Measurements from ENCODE around the gene GNAO1.

GNAO1 gene

GRCh38 chr16:56351481-56351880 is 160.2 kb downstream of the GNAO1 start:
- DNase-seq: no peak

GRCh38 chr16:56352351-56353053 is 161.2 kb downstream of the GNAO1 start:
- no peak for DNase-seq

- DNase-seq: no peak
Measured at GRCh38 chr16:56353054-56353921, 162.0 kb downstream of the GNAO1 start.

- no peak for DNase-seq
Measured at GRCh38 chr16:56354016-56354415, 162.7 kb downstream of the GNAO1 start.

GRCh38 chr16:56354746-56355145 is 163.5 kb downstream of the GNAO1 start:
- no peak for DNase-seq

GRCh38 chr16:56355221-56355620 is 163.9 kb downstream of the GNAO1 start:
- no peak for DNase-seq

GRCh38 chr16:56355786-56356275 is 164.5 kb downstream of the GNAO1 start:
- no peak for DNase-seq

- peak; percentile 87 for DNase-seq
Measured at GRCh38 chr16:56356276-56357240, 165.3 kb downstream of the GNAO1 start.

- DNase-seq: peak; percentile 48
Measured at GRCh38 chr16:56357241-56357764, 166.0 kb downstream of the GNAO1 start.

GRCh38 chr16:56357765-56358322 is 166.6 kb downstream of the GNAO1 start:
- DNase-seq: no peak

- no peak for DNase-seq
Measured at GRCh38 chr16:56360117-56361008, 169.1 kb downstream of the GNAO1 start.

- no peak for DNase-seq
Measured at GRCh38 chr16:56362057-56362655, 170.9 kb downstream of the GNAO1 start.

- no peak for DNase-seq
Measured at GRCh38 chr16:56362706-56363105, 171.4 kb downstream of the GNAO1 start.

GRCh38 chr16:56363181-56363716 is 172.0 kb downstream of the GNAO1 start:
- DNase-seq: no peak

GRCh38 chr16:56363781-56364565 is 172.7 kb downstream of the GNAO1 start:
- no peak for DNase-seq

GRCh38 chr16:56364865-56365264 is 173.6 kb downstream of the GNAO1 start:
- no peak for DNase-seq

- no peak for DNase-seq
Measured at GRCh38 chr16:56365552-56365951, 174.3 kb downstream of the GNAO1 start.

- DNase-seq: no peak
Measured at GRCh38 chr16:56366945-56367344, 175.7 kb downstream of the GNAO1 start.

- DNase-seq: no peak
Measured at GRCh38 chr16:56367764-56368163, 176.5 kb downstream of the GNAO1 start.

- DNase-seq: no peak
Measured at GRCh38 chr16:56368545-56368944, 177.3 kb downstream of the GNAO1 start.
